K562 (cell line): Measurements from ENCODE around the gene CGN. TPM values are rescaled to one million over a fixed set of nuclear protein-coding genes. Genes with fewer than 3 reads are reported as not detected.

Experiments
- ATAC-seq: fragments of 200-7000 bp; cut with Tn5 transposase; 3 replicates; pipeline ENCODE4 v1.9.1; 2020; ENCODE audit warnings: moderate library complexity
- BruUV-seq: library from RNA; stranded (reverse); fragments of 400-500 nt; replicated peaks from 2 replicates; lab custom pipeline; 2021; lab: Mats Ljungman, UMichigan
- CTCF ChIA-PET: fragments of 300-600 bp; formaldehyde crosslinking; extraction: SDS; loops from one replicate; lab custom pipeline; 2021; ENCODE audit warnings: low intra/inter-chr PET ratio; lab: Yijun Ruan, JAX
- POLR2A ChIA-PET: fragments of 300-600, 350-650 bp; sonication (Branson Sonifier 250); formaldehyde crosslinking; extraction: SDS; loops from one replicate; lab custom pipeline; 2021; ENCODE audit warnings: antibody characterized with exemption, inconsistent platforms; lab: Yijun Ruan, JAX
- DNase-seq, 4 experiments: peaks; one replicate each; pipeline versions ENCODE4 v3.0.0 to v3.0.0-alpha.2; 2011 to 2018; ENCODE audit warnings: low spot score in 3 of 4, mixed read lengths in 3 of 4; ENCODE audit errors: extremely low read depth in 1 of 4
- FAIRE-seq: peaks from 2 replicates; lab custom pipeline; 2011; peaks lifted over from hg19 to GRCh38; lab: Jason Lieb, UNC
- H2AFZ ChIP-seq: 2 replicates; pipeline ENCODE4 v1.6.0; 2011; ENCODE audit warnings: low read depth, low read length, control low read depth, inconsistent platforms
- H3K27ac ChIP-seq: fragments of 200-600 bp; 3 replicates; pipeline ENCODE4 v1.8.0; 2011; ENCODE audit warnings: low read depth, mild to moderate bottlenecking, control low read depth, inconsistent platforms, low read length, moderate library complexity, mixed read lengths; ENCODE audit errors: extremely low read depth
- H3K27me3 ChIP-seq, 2 experiments: fragments of 300-600 bp in 1 of 2; 2 replicates in 1 of 2; 3 replicates in 1 of 2; pipeline versions ENCODE4 v1.6.0 to v1.8.0; 2011; ENCODE audit warnings: inconsistent platforms in 2 of 2, low read length in 2 of 2, mild to moderate bottlenecking in 1 of 2, mixed read lengths in 1 of 2, moderate library complexity in 1 of 2; ENCODE audit not compliant: control insufficient read depth in 2 of 2, insufficient read depth in 2 of 2
- H3K36me3 ChIP-seq: fragments of 300-600 bp; 3 replicates; pipeline ENCODE4 v1.8.0; 2011; ENCODE audit warnings: mild to moderate bottlenecking, low read length, inconsistent platforms; ENCODE audit not compliant: control insufficient read depth, insufficient read depth
- H3K4me1 ChIP-seq, 2 experiments: fragments of 200-600 bp in 1 of 2; replicated peaks in 1 of 2; 2 replicates in 1 of 2; 3 replicates in 1 of 2; pipeline versions ENCODE4 v1.5.1 to v1.8.0; 2011; ENCODE audit warnings: inconsistent platforms in 2 of 2, low read length in 2 of 2, mild to moderate bottlenecking in 1 of 2, mixed read lengths in 1 of 2, moderate library complexity in 1 of 2; ENCODE audit not compliant: control insufficient read depth in 2 of 2, insufficient read depth in 2 of 2
- H3K4me2 ChIP-seq: 2 replicates; pipeline ENCODE4 v1.6.1; 2011; ENCODE audit warnings: low read length, control low read depth, inconsistent platforms, mixed read lengths; ENCODE audit not compliant: insufficient read depth
- H3K4me3 ChIP-seq: fragments of 200-600 bp; sonication (generic), shearing (Covaris generic); 2 replicates; pipeline ENCODE4 v1.5.1; 2016; ENCODE audit warnings: control low read depth, inconsistent platforms
- H3K79me2 ChIP-seq: fragments of 200-600 bp; 3 replicates; pipeline ENCODE4 v1.8.0; 2011; ENCODE audit warnings: low read length, inconsistent platforms; ENCODE audit not compliant: control insufficient read depth, insufficient read depth
- H3K9ac ChIP-seq, 2 experiments: 2 replicates each; pipeline versions ENCODE4 v1.6.0 to v1.6.1; 2011; ENCODE audit warnings: low read depth in 2 of 2, low read length in 2 of 2, control low read depth in 1 of 2, inconsistent platforms in 1 of 2, mild to moderate bottlenecking in 1 of 2, mixed read lengths in 1 of 2; ENCODE audit not compliant: insufficient read depth in 1 of 2
- H3K9me1 ChIP-seq: one replicate; pipeline ENCODE4 v1.6.0; 2011; ENCODE audit warnings: inconsistent platforms, mild to moderate bottlenecking, low read length, moderate library complexity; ENCODE audit not compliant: control insufficient read depth, insufficient read depth
- H3K9me3 ChIP-seq: replicated peaks from 2 replicates; pipeline ENCODE4 v1.5.1; 2011; ENCODE audit warnings: low read depth, low read length, inconsistent platforms; ENCODE audit not compliant: control insufficient read depth, insufficient read depth
- H4K20me1 ChIP-seq: replicated peaks from 2 replicates; pipeline ENCODE4 v1.6.1; 2011; ENCODE audit warnings: low read length, inconsistent platforms, mixed read lengths; ENCODE audit not compliant: control insufficient read depth, insufficient read depth
- CBX5 ChIP-seq: IDR thresholded peaks from 2 replicates; pipeline ENCODE4 v1.6.1; 2014; ENCODE audit warnings: low read depth, borderline replicate concordance
- CREB1 ChIP-seq, 2 experiments: sonication (generic) in 1 of 2; formaldehyde crosslinking in 1 of 2; IDR thresholded peaks; 2 replicates each; pipeline versions ENCODE4 v1.6.1 to v1.8.0; 2012 to 2022; ENCODE audit warnings: inconsistent platforms in 1 of 2, mild to moderate bottlenecking in 1 of 2, missing genetic modification reagents in 1 of 2, moderate library complexity in 1 of 2
- ESRRB ChIP-seq: fragments of 250-450 bp; sonication (Bioruptor Pico); IDR thresholded peaks from 2 replicates; pipeline ENCODE4 v1.5.0; 2020; ENCODE audit warnings: mild to moderate bottlenecking, moderate library complexity, borderline replicate concordance
- MYC ChIP-seq, 2 experiments: fragments of 250-450 bp in 1 of 2; sonication (Bioruptor Pico) in 1 of 2; IDR thresholded peaks; 2 replicates each; pipeline versions ENCODE4 v1.5.1 to v1.6.1; 2012 to 2021; ENCODE audit warnings: low read depth in 2 of 2, borderline replicate concordance in 1 of 2, improper control_type of control experiment in 1 of 2, low read length in 1 of 2, mild to moderate bottlenecking in 1 of 2, moderate library complexity in 1 of 2
- YY1 ChIP-seq, 3 experiments: IDR thresholded peaks; 2 replicates each; pipeline ENCODE4 v1.6.1; 2011; ENCODE audit warnings: low read length in 2 of 3, mild to moderate bottlenecking in 2 of 3, moderate library complexity in 2 of 3, borderline replicate concordance in 1 of 3, control low read depth in 1 of 3, low read depth in 1 of 3; ENCODE audit not compliant: insufficient read depth in 3 of 3, insufficient replicate concordance in 2 of 3, control insufficient read depth in 1 of 3, insufficient read length in 1 of 3; ENCODE audit errors: extremely low read depth in 1 of 3
- ZBED1 ChIP-seq: IDR thresholded peaks from 2 replicates; pipeline ENCODE4 v1.6.1; 2014
- ZNF174 ChIP-seq: fragments of 250-450 bp; sonication (Bioruptor Pico); IDR thresholded peaks from 2 replicates; pipeline ENCODE4 v1.4.0; 2020; ENCODE audit warnings: mild to moderate bottlenecking
- ZNF217 ChIP-seq: sonication (generic); formaldehyde crosslinking; IDR thresholded peaks from 2 replicates; pipeline ENCODE4 v1.8.0; 2022; ENCODE audit warnings: mild to moderate bottlenecking, missing genetic modification reagents
- ZNF3 ChIP-seq: fragments of 250-450 bp; sonication (Bioruptor Pico); IDR thresholded peaks from 2 replicates; pipeline ENCODE4 v1.5.0; 2021; ENCODE audit warnings: mild to moderate bottlenecking, moderate library complexity
- ZNF41 ChIP-seq: fragments of 250-450 bp; sonication (Bioruptor Pico); conservative IDR thresholded peaks from 2 replicates; pipeline ENCODE4 v1.4.0; 2020; ENCODE audit warnings: mild to moderate bottlenecking
- WGBS: fragments of 100-300 bp; shearing (Covaris generic); methylation state at CpG from one replicate; pipeline ENCODE4 v1.1.6; 2016; ENCODE audit warnings: low coverage, mixed read lengths; ENCODE audit not compliant: insufficient coverage; ENCODE audit errors: missing lambda C conversion rate; 5-methylcytosine and 5-hydroxymethylcytosine counted together
- in situ Hi-C: fragments of 300-500 bp; cut with MboI; formaldehyde crosslinking; loops from 4 replicates; pipeline ENCODE4 v1.15.0; 2018; ENCODE audit warnings: inconsistent platforms, mixed read lengths
- intact Hi-C: fragments of 100-400 bp; cut with micrococcal nuclease; formaldehyde crosslinking; loops from 2 replicates; pipeline ENCODE4 v1.14.2; 2022
- polyA plus RNA-seq, 8 experiments: library from polyadenylated mRNA; depleted of rRNA in 4 of 8; stranded (reverse) in 5 of 8; unstranded in 3 of 8; fragments of >200 nt; fragmentation: Nextera tagmentation in 2 of 8; fragmentation: Illumina TruSeq in 1 of 8; extraction: Ambion mirVana in 2 of 8; extraction: Trizol in 1 of 8; gene quantifications; 2 replicates each; pipeline versions ENCODE4 v1.2.1 to v1.2.3, GENCODE V29; 2011 to 2014; ENCODE audit warnings: inconsistent platforms in 1 of 8, missing spikeins in 1 of 8
- total RNA-seq, 7 experiments: library from RNA; depleted of rRNA in 6 of 7; stranded (reverse); fragments of >200 nt in 6 of 7; fragmentation: Illumina TruSeq in 2 of 7; extraction: Trizol in 2 of 7; gene quantifications; 2 replicates each; pipeline versions ENCODE4 v1.2.1 to v1.2.3, GENCODE V29; 2011 to 2021; ENCODE audit warnings: low replicate concordance in 1 of 7
- TF ChIP-seq, protein P1 (sequence below): fragments of 250-450 bp; sonication (Bioruptor Pico); IDR thresholded peaks from 2 replicates; pipeline ENCODE4 v1.5.0; 2021
- TF ChIP-seq, protein P2 (sequence below): sonication (generic); IDR thresholded peaks from 2 replicates; pipeline ENCODE4 v1.6.1; 2016
- TF ChIP-seq, protein P3 (sequence below): fragments of 250-450 bp; sonication (Bioruptor Pico); IDR thresholded peaks from 2 replicates; pipeline ENCODE4 v1.4.0; 2020

Gene CGN
- total and polyA plus RNA-seq, 9 of the 15 experiments (the other 6 are each of a cell fraction or from before 2014, with no cell fraction given) = 0.03 to 1.4 (median 0.14) TPM; not detected in 2

DNA sequence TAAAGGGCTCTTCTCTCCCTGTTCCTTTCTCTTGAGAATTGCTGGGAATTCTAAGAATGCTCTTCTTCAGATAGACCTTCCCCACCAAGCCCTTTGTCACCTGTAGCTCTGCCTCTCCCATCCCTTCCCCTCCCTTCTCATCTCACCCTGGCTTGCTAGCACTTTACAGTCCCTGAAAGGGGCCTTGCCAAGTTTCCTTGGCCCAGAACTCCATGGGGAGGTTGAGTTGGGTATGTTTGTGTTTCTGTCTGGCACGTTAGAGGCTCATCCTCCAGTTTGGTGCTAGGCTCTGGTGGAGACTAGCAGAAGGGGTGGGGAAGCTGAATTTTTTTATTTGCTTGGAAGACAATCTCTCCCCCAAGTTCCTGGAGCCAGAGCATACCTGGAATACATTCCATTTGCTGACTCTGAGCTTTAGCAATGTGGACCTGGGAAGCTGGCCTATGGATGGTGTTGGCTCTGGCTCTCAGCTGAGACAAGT, 4.9 kb downstream of the CGN start:
- H3K79me2 ChIP-seq = no peaks in the 10 kb centered on the region
- H3K9ac ChIP-seq = no peak overlapping the region
- ChIA-PET POLR2A (interaction anchor here (0.9 kb wide), 1 partner anchor 14 kb away, joined by 4 read pairs; no protein-coding TSS in a partner anchor), CTCF (no interaction called here)
- in situ Hi-C loops (no loop called here), intact Hi-C loops (no loop called here)
- FAIRE-seq (no peak), ATAC-seq (no peak), DNase-seq (no peak)
- no peak overlapping the region for H3K27ac ChIP-seq
- H3K4me1 ChIP-seq = peaks cover 8 to 15% of the 10 kb centered on the region in 2 experiments; a peak in 3 of 5 replicates
- H3K9me3 ChIP-seq = no peaks in the 10 kb centered on the region
- H3K9me1 ChIP-seq = no peaks in the 10 kb centered on the region
- no peak overlapping the region for H3K4me2 ChIP-seq
- no peaks in the 10 kb centered on the region for H3K36me3 ChIP-seq
- no TSS peak for BruUV-seq
- no peak overlapping the region for H2AFZ ChIP-seq
- H4K20me1 ChIP-seq = no peaks in the 10 kb centered on the region; the same call in 1 of the 2 replicates
- H3K27me3 ChIP-seq = peaks cover 3 to 40% of the 10 kb centered on the region in 2 experiments; a peak in 3 of 5 replicates
- H3K4me3 ChIP-seq = no peak overlapping the region
- WGBS = 0% methylated on average over 1 of the region's 1 CpG
- TF ChIP-seq ESRRB (CRISPR knock-in tag) (no peak), YY1 (IDR thresholded peaks at IDR 0.05; ENCODE audit: borderline replicate concordance in 1 of 3, control insufficient read depth in 1 of 3, extremely low read depth in 1 of 3, insufficient read depth in 3 of 3, insufficient read length in 1 of 3, insufficient replicate concordance in 2 of 3, low read depth in 1 of 3, low read length in 2 of 3) (no peak), ZNF174 (CRISPR knock-in tag) (no peak), ZNF41 (CRISPR knock-in tag) (no peak), CBX5 (no peak), ZNF217 (no peak), CREB1 (IDR thresholded peaks at IDR 0.05) (no peak), CREB1 (CRISPR knock-in tag; IDR thresholded peaks at IDR 0.05) (no peak), MYC (IDR thresholded peaks at IDR 0.05; ENCODE audit: low read depth, low read length) (no peak), MYC (CRISPR knock-in tag; IDR thresholded peaks at IDR 0.05; ENCODE audit: borderline replicate concordance, low read depth) (no peak), ZNF3 (CRISPR knock-in tag) (no peak), ZBED1 (no peak)
- TF ChIP-seq, protein P1, sequence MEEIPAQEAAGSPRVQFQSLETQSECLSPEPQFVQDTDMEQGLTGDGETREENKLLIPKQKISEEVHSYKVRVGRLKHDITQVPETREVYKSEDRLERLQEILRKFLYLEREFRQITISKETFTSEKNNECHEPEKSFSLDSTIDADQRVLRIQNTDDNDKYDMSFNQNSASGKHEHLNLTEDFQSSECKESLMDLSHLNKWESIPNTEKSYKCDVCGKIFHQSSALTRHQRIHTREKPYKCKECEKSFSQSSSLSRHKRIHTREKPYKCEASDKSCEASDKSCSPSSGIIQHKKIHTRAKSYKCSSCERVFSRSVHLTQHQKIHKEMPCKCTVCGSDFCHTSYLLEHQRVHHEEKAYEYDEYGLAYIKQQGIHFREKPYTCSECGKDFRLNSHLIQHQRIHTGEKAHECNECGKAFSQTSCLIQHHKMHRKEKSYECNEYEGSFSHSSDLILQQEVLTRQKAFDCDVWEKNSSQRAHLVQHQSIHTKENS = no peak
- TF ChIP-seq, protein P2, sequence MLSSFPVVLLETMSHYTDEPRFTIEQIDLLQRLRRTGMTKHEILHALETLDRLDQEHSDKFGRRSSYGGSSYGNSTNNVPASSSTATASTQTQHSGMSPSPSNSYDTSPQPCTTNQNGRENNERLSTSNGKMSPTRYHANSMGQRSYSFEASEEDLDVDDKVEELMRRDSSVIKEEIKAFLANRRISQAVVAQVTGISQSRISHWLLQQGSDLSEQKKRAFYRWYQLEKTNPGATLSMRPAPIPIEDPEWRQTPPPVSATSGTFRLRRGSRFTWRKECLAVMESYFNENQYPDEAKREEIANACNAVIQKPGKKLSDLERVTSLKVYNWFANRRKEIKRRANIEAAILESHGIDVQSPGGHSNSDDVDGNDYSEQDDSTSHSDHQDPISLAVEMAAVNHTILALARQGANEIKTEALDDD = no peak
- TF ChIP-seq, protein P3, sequence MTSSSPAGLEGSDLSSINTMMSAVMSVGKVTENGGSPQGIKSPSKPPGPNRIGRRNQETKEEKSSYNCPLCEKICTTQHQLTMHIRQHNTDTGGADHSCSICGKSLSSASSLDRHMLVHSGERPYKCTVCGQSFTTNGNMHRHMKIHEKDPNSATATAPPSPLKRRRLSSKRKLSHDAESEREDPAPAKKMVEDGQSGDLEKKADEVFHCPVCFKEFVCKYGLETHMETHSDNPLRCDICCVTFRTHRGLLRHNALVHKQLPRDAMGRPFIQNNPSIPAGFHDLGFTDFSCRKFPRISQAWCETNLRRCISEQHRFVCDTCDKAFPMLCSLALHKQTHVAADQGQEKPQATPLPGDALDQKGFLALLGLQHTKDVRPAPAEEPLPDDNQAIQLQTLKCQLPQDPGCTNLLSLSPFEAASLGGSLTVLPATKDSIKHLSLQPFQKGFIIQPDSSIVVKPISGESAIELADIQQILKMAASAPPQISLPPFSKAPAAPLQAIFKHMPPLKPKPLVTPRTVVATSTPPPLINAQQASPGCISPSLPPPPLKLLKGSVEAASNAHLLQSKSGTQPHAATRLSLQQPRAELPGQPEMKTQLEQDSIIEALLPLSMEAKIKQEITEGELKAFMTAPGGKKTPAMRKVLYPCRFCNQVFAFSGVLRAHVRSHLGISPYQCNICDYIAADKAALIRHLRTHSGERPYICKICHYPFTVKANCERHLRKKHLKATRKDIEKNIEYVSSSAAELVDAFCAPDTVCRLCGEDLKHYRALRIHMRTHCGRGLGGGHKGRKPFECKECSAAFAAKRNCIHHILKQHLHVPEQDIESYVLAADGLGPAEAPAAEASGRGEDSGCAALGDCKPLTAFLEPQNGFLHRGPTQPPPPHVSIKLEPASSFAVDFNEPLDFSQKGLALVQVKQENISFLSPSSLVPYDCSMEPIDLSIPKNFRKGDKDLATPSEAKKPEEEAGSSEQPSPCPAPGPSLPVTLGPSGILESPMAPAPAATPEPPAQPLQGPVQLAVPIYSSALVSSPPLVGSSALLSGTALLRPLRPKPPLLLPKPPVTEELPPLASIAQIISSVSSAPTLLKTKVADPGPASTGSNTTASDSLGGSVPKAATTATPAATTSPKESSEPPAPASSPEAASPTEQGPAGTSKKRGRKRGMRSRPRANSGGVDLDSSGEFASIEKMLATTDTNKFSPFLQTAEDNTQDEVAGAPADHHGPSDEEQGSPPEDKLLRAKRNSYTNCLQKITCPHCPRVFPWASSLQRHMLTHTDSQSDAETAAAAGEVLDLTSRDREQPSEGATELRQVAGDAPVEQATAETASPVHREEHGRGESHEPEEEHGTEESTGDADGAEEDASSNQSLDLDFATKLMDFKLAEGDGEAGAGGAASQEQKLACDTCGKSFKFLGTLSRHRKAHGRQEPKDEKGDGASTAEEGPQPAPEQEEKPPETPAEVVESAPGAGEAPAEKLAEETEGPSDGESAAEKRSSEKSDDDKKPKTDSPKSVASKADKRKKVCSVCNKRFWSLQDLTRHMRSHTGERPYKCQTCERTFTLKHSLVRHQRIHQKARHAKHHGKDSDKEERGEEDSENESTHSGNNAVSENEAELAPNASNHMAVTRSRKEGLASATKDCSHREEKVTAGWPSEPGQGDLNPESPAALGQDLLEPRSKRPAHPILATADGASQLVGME (CRISPR knock-in tag) = no peak
